ENCODE results near the gene MTERF1. TPM values are rescaled to one million over a fixed set of nuclear protein-coding genes. Genes with fewer than 3 reads are reported as not detected.

The MTERF1 gene, protein sequence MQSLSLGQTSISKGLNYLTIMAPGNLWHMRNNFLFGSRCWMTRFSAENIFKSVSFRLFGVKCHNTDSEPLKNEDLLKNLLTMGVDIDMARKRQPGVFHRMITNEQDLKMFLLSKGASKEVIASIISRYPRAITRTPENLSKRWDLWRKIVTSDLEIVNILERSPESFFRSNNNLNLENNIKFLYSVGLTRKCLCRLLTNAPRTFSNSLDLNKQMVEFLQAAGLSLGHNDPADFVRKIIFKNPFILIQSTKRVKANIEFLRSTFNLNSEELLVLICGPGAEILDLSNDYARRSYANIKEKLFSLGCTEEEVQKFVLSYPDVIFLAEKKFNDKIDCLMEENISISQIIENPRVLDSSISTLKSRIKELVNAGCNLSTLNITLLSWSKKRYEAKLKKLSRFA
- 14.5 TPM for total RNA-seq

DNA sequence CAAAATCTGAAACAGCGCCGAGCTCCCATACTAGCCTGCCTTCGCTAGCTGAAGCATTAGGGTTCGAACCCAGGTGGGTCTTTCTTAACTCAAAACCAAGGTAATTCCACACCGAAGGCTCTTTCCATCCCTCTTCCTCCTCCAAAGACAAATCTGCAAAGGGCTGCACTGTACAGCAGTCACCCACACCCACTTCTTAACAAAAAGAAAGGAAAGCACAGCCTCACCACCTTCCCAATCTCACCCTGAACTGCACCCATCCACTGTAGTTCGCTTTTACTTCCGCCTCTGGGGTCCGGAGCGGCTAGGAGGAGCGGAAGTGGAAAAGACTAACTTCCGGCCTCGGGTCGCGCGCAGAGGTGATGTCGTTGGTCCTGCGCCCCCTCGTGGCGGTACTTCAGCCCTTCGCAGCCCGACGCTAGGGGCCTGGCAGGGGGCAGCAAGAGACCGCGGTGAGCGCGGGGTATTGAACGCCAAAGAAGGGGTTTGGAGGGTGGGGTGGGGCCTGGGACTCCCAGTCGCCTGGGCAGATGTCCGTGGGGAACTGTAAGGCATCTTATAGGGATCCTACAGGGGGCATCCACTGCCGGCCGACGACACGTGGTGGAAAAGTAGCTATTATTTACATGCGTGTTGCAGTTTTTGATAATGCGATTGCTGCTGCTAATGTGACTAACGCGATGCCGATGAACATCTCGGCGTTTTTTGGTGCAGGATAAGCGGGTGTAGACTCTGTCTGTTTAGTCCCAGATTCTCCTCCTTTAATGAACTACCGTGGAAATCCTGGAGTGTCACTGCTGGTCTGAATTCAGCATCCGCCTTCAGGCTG is at the start of gene MTERF1:
Gene MTERF1, minus strand, starts transcription at position 290 of the 829 bp plus-strand sequence. CDS start 619 bp downstream, outside the sequence.
- peaks cover 18% of the 10 kb centered on the region for H3K4me1 ChIP-seq (ENCODE audit: insufficient read depth, low read length)
- no peaks in the 10 kb centered on the region for H3K9me3 ChIP-seq (ENCODE audit: low read depth, low read length)
- peak within 1 kb of the TSS; percentile 93 for H3K4me3 ChIP-seq (ENCODE audit: low read length)
- H3K27me3 ChIP-seq (ENCODE audit: insufficient read depth, low read length): no peaks in the 10 kb centered on the region

DNA sequence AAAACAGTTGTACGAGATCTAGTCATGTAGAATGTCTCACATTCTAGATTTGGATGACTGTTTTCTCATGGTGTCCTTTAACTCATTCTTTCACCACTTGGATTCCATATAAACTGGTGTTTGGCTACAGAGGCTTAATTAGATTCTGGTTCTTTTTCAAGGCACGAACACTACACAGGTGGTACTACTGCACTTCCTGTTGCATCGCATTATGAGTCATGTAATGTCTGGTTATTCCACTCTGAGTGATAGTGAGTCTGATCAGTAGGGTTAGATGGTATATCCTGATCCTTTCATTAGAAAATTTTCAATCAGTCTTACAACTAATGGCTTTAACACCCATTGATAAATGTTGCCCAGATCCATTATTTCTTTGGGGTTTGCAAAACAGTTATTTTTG is 49.0 kb upstream of the MTERF1 start:
- Histone ChIP-seq H3K4me3 (ENCODE audit: low read length) (no peak overlapping the region), H3K4me1 (ENCODE audit: insufficient read depth, low read length) (no peaks in the 10 kb centered on the region), H3K9me3 (ENCODE audit: low read depth, low read length) (no peaks in the 10 kb centered on the region), H3K27me3 (ENCODE audit: insufficient read depth, low read length) (no peaks in the 10 kb centered on the region)

DNA sequence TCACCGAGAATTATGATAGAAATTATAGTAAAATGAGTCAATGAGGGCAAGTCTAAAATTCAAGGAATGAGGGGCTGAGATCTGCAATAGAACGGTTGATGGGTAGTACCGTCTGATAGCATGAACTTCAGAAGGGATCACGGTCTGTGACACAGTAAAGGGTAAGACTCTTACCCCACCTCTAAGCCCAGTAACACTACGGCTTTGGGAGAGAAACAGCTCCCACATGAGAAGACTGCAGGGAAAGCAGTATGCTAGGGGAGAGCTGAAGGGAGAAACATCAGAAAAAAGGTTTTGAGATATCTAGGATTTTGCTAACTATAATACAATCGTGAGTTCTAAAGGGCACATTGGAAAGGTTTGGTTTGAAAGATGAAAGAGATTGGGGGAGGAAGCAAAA is 47.4 kb upstream of the MTERF1 start:
- no peaks in the 10 kb centered on the region for H3K4me1 ChIP-seq (ENCODE audit: insufficient read depth, low read length)
- H3K9me3 ChIP-seq (ENCODE audit: low read depth, low read length): no peaks in the 10 kb centered on the region
- no peak overlapping the region for H3K4me3 ChIP-seq (ENCODE audit: low read length)
- no peaks in the 10 kb centered on the region for H3K27me3 ChIP-seq (ENCODE audit: insufficient read depth, low read length)

DNA sequence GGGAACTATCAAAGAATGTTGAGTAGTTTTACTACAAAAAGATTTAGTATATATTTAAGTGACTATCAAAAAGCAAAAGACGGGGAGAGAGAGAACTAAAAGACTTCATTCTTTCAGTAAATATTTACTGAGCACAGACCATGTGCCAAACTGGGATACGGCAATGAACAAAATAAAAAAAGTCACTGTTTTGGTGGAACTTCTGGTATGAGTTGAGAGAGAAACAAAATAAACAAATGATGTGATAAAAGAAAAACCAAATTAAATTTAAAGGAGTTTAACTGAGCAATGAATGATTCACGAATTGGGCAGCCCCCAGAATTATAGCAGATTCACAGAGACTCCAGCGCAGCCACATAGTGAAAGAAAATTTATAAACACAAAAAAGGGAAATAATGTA is 42.4 kb upstream of the MTERF1 start:
- Histone ChIP-seq H3K9me3 (ENCODE audit: low read depth, low read length) (no peaks in the 10 kb centered on the region), H3K4me1 (ENCODE audit: insufficient read depth, low read length) (no peaks in the 10 kb centered on the region), H3K27me3 (ENCODE audit: insufficient read depth, low read length) (no peaks in the 10 kb centered on the region), H3K4me3 (ENCODE audit: low read length) (no peak overlapping the region)

DNA sequence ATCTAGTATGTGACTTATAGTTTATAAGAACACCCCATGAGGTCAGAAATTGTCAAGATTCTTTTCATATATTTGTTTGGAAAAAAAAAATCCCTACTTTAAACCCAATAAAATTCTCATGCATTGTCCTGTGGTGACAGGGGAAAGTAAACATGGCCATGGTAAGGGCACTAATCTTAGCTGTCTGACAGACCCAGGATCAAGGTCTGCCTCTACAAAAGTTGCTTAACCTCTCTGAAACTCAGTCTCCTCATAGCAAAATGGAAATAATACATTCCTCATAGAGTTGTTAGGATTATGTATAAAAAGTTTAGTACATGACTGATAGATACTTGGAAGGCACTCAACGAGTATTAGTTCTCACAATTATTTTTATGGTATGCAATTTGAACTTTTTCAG is 37.9 kb upstream of the MTERF1 start:
- Histone ChIP-seq H3K9me3 (ENCODE audit: low read depth, low read length) (no peaks in the 10 kb centered on the region), H3K4me3 (ENCODE audit: low read length) (no peak overlapping the region), H3K27me3 (ENCODE audit: insufficient read depth, low read length) (no peaks in the 10 kb centered on the region), H3K4me1 (ENCODE audit: insufficient read depth, low read length) (no peaks in the 10 kb centered on the region)

DNA sequence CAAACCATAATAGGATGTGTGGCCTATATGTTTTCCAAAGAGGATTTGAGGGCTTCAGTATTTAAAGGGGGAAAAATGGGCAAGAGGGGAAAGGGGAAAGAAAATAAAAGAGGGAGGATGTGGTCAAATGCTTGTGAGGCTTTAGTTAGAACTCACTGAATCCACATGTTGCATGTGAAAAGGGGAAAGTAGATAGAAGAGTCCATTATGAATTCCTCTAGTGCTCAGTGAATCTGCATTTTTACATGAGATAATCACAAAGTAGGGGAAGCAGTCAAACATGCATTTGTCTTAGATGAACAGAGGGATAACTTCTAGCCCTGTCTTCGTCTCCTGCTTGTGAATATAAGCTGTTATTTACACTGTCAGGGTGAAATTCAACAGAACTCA is 35.5 kb upstream of the MTERF1 start:
- no peaks in the 10 kb centered on the region for H3K9me3 ChIP-seq (ENCODE audit: low read depth, low read length)
- no peak overlapping the region for H3K4me3 ChIP-seq (ENCODE audit: low read length)
- no peaks in the 10 kb centered on the region for H3K27me3 ChIP-seq (ENCODE audit: insufficient read depth, low read length)
- H3K4me1 ChIP-seq (ENCODE audit: insufficient read depth, low read length): no peaks in the 10 kb centered on the region

DNA sequence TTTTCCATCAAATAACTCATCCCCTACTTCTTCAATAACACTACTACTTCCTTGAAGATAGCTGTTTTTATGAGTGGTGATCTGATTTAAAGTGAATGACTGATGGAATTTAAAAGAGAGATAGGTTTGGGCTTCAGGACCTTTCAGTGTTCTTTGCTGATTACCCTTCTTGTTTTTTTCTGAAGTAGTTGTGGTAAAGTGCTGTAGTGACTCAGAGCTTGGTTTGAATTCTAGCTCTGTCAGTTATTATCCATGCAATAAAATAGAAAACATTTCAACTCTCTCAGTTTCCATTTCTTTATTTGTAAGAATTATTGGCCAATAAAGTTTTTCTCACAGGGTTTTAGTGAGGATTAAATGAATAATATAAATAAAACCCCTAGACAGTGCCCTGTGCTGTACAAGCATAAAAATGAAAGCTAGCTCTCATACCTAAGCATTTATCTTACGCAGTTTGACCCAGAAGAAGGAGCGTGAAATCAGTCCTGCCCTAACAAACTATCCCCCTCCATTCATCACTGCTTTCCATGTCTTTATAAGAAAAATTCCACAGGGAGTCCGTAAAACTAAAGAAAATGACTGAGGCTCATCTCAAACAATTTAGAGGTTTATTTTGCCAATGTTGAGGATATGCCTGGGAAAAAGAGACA is 35.0 kb upstream of the MTERF1 start:
- H3K4me1 ChIP-seq (ENCODE audit: insufficient read depth, low read length): no peaks in the 10 kb centered on the region
- H3K9me3 ChIP-seq (ENCODE audit: low read depth, low read length): no peaks in the 10 kb centered on the region
- no peaks in the 10 kb centered on the region for H3K27me3 ChIP-seq (ENCODE audit: insufficient read depth, low read length)
- no peak overlapping the region for H3K4me3 ChIP-seq (ENCODE audit: low read length)

DNA sequence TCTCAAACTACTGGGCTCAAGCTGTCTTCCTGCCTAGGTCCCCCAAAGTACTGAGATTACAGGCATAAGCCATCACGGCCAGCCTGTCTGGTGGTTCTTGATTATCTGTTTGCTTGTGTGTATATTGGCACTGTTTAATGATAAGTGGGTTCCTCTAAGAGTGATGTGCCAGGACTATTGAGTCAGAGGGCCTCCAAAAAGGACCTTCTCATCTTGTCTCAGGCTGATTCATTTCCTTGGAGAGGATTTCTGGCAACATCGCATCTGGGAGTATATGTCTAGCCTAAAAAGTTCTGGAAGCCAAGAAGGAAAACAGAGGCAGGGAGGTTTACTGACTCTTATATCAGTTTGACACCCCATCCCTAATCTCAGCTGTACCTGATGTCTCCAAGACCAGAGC is 33.1 kb upstream of the MTERF1 start:
- no peak overlapping the region for H3K4me3 ChIP-seq (ENCODE audit: low read length)
- H3K4me1 ChIP-seq (ENCODE audit: insufficient read depth, low read length): peaks cover 5% of the 10 kb centered on the region
- H3K9me3 ChIP-seq (ENCODE audit: low read depth, low read length): no peaks in the 10 kb centered on the region
- peaks cover 4% of the 10 kb centered on the region for H3K27me3 ChIP-seq (ENCODE audit: insufficient read depth, low read length)

DNA sequence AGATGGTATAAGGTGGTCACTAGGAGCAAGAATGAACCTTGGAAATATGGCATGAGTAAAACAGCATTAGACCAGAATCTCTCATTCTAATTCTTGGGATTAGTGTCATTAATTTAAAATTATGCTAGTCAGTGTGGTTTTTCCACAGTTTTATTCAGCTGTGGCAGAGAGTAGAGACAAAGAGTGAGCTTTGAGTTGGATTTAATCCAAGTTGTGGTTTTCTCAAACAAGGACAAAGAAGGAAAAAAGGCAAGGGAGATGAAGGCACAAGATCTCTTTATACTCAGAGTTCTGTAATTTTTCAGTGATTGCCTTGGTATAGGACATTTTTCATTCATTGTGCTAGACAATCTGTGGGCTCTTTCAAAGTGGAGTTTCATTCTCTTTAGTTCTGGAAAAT is 32.0 kb upstream of the MTERF1 start:
- H3K9me3 ChIP-seq (ENCODE audit: low read depth, low read length): no peaks in the 10 kb centered on the region
- no peak overlapping the region for H3K4me3 ChIP-seq (ENCODE audit: low read length)
- H3K4me1 ChIP-seq (ENCODE audit: insufficient read depth, low read length): peaks cover 5% of the 10 kb centered on the region
- H3K27me3 ChIP-seq (ENCODE audit: insufficient read depth, low read length): peaks cover 4% of the 10 kb centered on the region

DNA sequence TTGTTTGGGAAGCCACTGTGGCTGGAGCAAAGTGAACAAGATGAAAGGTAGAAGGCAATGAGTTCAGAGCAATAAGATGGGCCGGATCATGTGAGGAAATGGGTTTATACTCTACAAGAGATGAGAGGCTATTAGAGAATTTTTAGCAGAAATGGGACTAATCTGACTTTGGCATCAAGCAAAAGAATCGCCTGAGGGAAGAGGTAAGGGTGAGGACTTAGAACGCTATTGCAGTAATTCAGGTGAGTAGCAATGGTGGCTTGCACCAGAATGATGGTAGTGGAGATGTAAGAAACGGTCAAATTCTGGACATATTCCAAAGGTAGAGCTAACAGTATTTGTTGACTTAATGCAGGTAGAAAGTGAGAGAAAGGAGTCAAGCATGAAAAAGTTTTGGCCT is 30.6 kb upstream of the MTERF1 start:
- H3K27me3 ChIP-seq (ENCODE audit: insufficient read depth, low read length): peaks cover 4% of the 10 kb centered on the region
- no peaks in the 10 kb centered on the region for H3K9me3 ChIP-seq (ENCODE audit: low read depth, low read length)

DNA sequence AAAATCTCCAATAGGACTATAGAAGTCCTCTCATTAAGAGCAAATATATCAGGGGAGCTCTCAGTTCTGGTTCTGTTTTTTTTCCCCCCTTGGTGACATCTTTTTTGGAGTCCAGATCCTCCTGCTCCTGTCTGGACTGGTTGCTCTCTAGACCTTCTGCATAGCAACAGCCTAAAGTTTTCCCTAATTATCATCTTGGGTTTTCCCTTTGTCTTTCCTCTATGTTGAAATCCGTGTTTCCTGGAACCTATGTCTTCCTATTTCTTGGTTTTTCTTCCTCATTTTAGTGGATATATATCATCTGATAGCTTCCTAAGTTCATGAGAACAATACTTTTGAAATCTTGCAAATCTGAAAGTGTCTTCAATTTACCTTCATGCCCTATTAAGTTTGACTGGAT is 29.7 kb upstream of the MTERF1 start:
- H3K4me1 ChIP-seq (ENCODE audit: insufficient read depth, low read length): peaks cover 5% of the 10 kb centered on the region
- peaks cover 4% of the 10 kb centered on the region for H3K27me3 ChIP-seq (ENCODE audit: insufficient read depth, low read length)
- H3K4me3 ChIP-seq (ENCODE audit: low read length): no peak overlapping the region
- H3K9me3 ChIP-seq (ENCODE audit: low read depth, low read length): no peaks in the 10 kb centered on the region

More for the DNA sequence above, 30.6 kb upstream of the MTERF1 start:
- Histone ChIP-seq H3K4me3 (ENCODE audit: low read length) (no peak overlapping the region), H3K4me1 (ENCODE audit: insufficient read depth, low read length) (peaks cover 5% of the 10 kb centered on the region)

DNA sequence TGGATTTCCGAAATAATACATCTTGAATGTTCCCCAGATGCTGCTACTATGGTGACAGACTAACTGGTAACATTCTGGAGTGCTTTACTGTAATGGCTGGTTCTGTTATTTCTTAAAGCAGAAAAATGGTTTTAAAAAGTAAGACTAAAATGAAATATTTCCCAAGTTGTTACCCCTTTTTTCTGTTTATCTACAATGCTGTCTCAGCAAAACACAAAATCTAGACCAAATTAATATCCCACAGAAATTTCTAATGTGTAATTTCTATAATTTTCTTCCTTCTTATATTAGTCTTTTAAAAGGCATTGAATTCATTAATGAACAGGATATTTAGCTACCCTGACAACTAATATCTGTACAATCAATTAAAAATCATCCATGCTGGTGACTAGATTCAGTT is 19.1 kb upstream of the MTERF1 start:
- no peaks in the 10 kb centered on the region for H3K4me1 ChIP-seq (ENCODE audit: insufficient read depth, low read length)
- H3K27me3 ChIP-seq (ENCODE audit: insufficient read depth, low read length): no peaks in the 10 kb centered on the region
- no peak overlapping the region for H3K4me3 ChIP-seq (ENCODE audit: low read length)
- H3K9me3 ChIP-seq (ENCODE audit: low read depth, low read length): no peaks in the 10 kb centered on the region

DNA sequence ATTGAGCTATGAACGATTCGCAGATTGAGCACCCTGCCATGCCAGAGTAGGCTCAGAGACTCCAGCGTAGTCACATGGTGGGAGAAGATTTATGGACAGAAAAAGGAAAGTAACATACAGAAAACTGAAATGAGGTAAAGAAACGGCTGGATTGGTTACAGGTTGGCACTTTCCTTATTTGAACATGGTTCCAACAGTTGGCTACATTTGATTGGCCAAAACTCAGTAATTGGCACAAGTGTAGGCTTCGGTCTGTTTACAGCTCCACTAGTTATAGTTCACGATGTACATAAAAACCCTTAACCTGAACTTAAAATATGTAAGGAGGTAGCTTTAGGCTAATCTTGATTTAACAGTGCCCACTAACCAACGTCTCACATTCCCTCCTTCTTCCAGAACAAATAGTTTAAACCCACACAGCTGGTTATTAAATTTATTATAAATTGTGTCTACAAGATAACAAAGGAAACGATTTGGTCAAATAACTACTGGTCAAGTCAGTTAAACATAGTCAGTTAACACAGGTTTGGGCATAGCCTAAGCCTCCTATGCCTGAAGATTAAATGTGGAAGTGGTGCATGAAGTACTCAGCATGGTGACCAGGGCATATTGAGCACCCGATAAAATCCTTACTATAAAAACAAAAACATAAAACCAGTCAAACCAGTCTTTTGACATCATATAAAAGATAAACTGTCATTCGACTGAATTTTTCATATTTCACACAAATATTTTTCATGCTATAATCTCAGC is 17.9 kb upstream of the MTERF1 start:
- H3K4me1 ChIP-seq (ENCODE audit: insufficient read depth, low read length): no peaks in the 10 kb centered on the region

DNA sequence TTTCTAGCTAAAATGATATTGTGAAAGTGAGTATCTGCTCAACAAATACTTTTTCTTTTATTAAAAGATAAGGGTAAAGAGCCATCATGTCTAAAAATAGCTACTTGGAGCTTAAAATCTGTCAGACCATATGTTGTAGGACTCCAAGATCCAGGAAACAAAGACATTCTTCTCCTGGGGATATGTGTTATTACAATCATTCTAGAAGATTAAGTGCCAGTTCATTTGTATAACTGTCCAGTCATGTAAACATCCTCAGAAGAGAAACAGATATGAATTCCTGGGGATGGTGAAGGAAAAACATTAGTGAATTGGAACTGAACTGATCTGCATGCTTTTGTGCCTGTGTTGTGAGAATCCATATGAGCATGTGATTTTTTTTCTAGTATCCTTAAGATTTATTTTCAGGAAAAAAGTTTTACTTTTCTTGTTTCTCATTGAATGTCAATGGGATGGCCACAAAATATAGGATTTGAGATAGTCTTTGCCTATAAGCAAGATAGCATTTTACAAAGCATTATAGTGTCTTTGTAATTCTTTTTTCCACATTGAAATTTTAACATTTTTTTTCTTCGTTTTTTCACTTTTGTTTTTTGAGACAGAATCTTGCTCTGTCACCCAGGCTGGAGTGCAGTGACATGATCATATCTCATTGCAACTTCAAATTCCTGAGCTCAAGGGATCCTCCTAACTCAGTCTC is 14.4 kb upstream of the MTERF1 start:
- H3K4me1 ChIP-seq (ENCODE audit: insufficient read depth, low read length): no peaks in the 10 kb centered on the region
- H3K9me3 ChIP-seq (ENCODE audit: low read depth, low read length): no peaks in the 10 kb centered on the region
- no peak overlapping the region for H3K4me3 ChIP-seq (ENCODE audit: low read length)
- peaks cover 3% of the 10 kb centered on the region for H3K27me3 ChIP-seq (ENCODE audit: insufficient read depth, low read length)

More for the DNA sequence above, 17.9 kb upstream of the MTERF1 start:
- no peak overlapping the region for H3K4me3 ChIP-seq (ENCODE audit: low read length)
- H3K27me3 ChIP-seq (ENCODE audit: insufficient read depth, low read length): peaks cover 3% of the 10 kb centered on the region
- no peaks in the 10 kb centered on the region for H3K9me3 ChIP-seq (ENCODE audit: low read depth, low read length)

All from mononuclear cell (primary cell).